NCI-H510A treated with DMSO at 0.1 percent for 48 hours (cell line): Measurements from ENCODE around the gene SNCAIP.

Source experiments
- DNase-seq: peaks from one replicate; lab custom pipeline; 2025; lab: John Stamatoyannopoulos, UW

The SNCAIP gene

DNA sequence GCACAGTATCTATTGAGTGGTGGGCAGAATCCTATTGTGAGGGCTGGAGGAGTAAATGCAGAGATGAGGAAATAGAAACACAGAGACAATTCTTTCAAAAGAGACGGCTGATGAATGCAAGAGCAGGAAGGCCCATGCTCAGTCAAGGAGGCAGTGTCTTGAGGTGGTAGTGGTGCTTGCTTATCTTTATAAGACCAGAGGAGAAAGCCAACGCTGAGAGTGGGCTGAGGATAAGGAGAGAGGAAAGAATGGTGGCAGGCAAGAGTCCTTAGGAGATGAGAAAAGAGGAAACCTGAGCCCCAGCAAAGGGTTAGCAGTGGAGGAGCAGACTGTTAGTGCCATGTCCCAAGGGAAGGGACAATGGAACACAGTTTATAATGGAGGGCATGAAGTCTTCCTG, 86.0 kb downstream of the SNCAIP start:
- DNase-seq: no peak

DNA sequence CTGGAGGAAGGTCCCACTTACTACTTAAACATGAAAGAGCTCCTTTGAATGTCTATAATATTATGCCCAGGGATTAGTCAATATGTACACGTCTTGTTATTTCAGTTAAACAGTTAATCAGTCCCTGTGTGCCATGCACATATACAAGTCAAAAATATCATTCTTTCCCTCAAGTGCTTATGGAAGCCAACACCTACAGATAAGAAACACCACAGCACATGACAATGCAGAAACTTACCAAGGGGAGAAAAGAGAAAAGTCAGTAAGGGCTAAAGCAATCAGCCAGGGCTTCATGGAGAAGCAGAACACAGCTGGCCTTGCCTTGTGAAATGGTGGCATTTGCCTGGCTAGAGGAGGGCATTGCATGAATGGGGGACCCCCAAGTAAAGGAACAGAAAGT, 88.3 kb downstream of the SNCAIP start:
- no peak for DNase-seq

DNA sequence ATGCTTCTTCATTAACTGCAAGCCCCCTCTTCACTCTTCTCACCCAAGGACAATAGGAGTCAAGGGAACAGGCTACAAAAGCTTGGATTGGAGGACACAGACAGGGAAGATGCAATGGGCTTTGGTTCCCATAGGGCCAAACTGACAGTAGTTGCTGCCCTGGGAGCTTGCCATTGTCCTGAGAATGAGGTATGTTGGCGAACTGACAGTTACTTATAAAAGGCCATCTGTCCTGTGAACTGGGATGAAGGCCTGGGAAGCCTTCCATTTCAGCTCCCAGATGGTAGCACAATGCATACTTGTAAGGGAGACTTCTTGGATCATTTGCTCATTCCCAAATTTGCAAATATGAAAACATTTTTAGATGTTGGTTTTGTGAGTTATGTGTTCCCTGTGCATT, 88.9 kb downstream of the SNCAIP start:
- no peak for DNase-seq

DNA sequence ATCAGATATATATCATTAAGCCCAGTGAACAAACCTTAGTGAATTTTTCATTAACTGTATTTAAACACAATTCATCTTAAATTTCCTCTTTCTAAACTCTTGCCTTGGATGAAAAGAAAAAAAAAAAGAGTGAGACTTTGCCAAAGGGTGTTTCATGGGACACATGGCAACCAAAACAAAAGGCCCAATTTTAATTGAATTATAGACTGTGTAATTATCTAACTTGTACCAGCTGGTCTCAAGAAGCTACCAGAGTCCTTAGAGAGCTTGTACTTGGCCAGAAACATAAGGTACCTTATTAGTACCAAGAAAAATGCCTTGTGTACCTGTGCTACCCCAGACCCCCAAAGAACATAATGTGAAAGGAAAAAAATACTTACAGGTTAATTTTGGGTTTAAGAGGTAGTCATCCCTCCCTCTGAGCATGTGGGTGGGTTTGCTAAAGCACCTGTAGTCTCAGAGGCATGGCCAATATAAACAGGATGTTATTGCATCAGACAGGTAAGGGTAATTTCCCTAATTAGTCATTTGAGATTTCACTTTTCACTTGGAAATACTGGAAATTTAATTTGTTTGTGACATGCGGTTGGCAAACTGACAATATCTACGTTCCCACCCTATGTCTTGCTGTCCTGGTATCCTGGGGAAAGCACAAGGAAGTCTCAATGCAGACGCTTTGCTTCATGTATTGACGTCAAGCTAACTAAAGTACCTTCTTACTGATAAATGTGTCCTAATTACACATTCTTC, 90.1 kb downstream of the SNCAIP start:
- no peak for DNase-seq

DNA sequence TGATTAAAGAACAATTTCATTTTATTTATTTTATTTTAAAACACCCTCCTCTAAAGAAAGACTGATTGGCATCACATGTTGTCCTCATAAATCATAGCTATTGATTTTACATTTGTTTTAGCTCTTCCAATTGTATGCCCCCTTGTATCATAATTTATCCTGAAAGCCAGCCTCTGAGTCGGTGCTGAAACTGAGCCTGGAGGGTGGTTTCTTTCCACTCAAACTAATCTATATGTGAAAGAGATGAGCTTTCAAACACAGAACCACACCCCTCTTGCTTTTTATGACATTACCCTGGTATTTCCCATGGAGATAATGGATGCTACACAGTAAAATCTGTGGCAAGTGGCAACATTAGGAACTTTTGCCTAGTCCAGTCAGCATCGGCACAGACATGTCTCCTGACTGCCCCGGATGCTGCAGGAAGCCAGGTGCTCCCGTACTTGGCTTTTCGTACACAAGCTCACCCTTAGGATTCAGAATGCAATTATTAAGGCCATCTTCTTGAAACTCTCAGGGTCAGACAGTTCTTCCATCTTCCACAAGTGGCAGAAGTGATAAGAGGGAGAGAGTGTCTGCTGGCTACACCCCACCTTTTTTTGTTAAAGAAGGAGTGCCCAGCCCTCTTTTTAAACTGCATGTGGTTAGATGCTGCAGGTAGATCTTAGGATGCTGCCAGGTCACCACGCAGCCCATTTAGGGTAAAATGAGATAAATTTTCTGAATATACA, 91.1 kb downstream of the SNCAIP start:
- no peak for DNase-seq

DNA sequence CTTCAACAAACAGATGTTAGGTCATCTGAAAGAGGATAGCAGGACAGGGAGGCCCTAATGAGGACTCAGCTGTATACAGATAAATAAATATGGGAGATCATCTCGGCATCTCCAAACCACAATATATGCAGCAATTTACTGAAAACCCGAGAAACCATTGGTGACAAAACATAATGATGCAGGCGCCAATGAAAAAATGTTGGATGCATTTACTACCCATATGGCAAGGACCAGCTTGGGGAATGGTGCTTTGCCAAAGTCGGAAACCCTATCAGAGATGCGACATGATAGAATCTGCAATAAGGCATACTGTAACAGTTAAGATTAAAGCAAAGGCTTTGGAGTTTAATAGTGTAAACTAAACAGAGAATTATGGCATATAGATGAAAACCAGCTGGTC, 92.0 kb downstream of the SNCAIP start:
- DNase-seq: no peak

DNA sequence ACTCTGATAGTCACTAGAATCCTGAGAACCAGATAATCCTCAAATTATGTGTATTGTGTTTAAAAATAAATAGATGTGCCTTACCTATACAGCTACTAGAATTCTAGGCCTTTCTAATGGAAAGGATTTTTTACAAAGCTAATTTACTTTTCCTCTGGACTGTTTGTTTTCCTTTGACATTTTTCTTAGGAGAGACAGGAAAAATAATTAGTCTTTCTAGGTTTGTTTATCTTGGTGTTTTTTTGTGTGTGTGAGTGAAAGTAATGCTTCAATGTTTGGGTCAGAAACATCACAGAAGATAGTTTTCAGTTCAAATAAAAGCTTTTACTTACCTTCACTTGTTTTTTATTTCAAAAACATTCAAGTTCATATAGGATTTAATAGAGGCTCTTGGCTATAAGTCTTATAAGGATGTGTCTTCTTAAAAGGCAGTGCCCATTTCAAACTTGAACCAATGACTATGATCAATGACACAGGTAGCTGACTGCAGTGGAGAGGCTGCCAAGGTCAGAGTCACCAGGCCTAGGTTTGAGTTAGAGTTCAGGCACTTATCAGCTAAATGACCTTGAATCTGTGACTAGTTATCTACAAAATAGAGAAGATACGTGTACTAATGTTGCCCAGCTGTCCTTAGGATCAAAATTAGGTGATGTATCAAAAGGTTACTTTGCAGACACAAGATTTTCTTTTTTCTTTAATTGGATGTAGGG, 92.8 kb downstream of the SNCAIP start:
- DNase-seq: no peak

DNA sequence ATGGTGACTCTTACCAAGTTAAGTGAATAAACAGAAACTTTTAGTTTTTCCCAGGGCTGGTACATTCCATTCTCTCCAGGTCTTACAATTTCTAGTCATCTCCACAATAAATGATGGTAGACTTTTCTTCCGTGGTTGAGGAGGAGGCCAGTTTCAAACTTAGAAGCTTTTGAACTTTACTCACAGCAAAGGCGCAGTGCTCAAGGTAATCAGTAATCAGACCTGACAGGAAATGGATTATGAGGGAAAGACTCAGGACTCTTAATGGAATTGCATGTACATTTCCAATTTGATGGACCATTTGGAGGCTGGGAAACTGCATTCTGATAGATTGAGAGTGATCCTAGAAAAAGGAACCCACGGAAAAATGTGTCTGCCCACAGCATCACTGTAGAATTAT, 93.7 kb downstream of the SNCAIP start:
- DNase-seq: no peak

DNA sequence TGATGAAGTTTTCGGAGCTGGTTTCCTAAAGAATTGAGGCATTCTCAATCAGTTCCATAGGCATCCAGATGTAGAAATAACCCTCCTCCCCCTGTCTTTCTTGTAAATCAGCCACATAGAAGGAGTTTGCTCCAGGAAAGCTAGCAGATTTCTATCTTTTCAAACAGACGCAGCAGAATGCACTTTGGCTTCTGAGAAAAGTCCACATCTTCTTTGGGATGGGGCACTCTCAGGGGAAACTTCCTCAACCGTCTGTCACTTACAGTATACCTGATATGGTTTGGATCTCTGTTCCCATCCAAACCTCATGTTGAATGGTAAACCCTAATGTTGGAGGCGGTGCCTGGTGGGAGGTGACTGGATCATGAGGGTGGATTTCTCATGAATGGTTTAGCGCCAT, 94.1 kb downstream of the SNCAIP start:
- no peak for DNase-seq

DNA sequence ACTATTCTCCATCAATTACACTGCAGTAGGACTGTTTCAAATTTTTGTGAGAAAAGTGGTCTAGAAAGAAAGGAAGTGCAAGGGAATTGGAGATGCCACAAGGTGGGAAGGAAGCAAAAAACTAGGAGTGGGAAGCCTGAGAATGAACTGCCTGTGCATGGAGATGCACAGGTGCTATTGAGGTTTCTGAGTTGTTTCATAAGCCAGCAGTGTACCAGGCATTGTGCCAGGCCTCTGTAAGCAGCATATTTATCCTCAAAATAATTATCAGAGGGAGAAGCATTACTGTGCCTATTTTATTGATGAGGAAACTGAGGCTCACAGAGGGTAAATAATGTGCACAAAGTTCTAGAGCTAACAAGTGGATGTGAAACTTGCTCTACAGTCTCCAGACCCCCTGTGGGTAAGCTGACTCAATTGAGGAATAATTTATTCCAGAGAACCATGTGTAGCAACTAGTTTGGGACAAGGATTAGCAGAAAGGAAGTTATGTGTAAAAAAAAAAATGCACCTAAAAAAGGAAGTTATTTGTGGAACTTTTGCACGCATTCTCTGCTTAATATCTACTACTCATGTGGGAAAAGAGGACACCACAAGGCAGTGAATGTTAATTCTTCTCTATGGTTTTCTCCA, 96.7 kb downstream of the SNCAIP start:
- no peak for DNase-seq

DNA sequence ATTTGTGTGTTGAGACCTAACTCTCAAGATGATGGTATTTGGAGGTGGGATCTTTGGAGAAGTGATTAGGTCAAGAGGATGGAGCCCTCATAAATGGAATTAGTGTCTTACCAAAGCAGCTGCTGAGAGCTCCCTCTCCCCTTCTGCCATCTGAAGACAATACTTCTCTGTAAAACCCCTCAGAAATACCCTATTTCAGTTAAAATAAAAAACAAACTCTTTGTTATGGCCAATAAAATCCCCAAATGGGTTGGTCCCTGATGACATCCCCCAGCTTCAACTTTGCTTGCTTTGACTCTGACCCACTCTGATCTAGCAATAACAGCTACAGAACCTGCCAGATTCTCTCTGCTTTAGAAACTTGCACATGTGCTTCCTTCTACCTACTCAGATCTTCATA, 100.9 kb downstream of the SNCAIP start:
- no peak for DNase-seq

DNA sequence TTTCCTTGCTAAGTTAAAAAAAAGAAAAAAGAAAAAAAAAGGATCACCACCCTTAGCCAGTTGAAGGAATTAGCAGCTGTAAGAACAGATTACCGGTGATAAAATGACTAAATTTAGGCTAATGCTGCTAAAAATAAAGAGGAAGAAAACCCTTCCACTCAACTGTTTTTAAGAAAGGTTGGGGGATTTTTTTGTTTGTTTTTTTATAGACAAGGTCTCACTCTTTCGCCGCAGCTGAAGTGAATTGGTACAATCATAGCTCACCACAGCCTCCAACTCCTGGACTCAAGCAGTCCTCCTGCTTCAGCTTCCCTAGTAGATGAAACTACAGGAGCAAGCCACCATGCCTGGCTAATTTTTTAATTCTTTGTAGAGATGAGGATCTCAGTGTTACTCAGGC, 101.7 kb downstream of the SNCAIP start:
- DNase-seq: no peak

DNA sequence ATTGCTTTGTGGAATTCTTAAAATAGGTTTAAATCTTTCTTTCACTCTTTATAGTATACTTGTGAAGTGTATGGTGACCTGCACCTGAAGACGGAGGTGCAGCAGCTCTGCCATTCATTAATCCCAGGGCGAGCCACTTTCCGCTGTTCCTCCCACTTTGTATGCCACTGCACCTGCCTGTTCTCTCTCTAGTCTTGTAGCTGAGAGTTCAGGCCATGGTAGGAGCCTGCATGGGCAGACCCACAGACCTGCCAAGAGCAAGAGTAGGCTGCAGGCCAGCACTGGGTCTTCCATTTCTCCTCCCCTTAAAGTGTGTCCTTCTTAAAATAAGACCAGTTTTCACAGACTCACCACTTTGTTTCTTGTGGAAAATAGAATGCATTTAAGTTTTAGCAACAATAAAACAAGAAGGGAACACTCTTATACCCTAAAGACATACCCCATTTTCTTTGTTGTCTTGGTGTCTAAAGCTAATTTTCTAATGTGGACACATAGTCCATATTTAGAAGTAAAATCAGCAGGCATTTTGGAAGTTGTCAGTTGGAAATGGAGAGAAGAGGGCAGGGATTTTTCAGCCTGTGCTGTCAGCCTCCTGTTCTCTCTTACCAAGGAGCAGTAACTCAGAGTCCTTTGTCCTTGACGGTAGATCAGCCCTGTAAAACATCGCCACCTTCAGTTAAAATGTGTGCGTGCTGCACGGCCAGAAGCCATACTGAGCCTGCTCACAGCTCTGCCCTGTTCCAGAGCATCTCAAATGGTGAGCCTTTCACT, 103.2 kb downstream of the SNCAIP start:
- peak; percentile 39 for DNase-seq

DNA sequence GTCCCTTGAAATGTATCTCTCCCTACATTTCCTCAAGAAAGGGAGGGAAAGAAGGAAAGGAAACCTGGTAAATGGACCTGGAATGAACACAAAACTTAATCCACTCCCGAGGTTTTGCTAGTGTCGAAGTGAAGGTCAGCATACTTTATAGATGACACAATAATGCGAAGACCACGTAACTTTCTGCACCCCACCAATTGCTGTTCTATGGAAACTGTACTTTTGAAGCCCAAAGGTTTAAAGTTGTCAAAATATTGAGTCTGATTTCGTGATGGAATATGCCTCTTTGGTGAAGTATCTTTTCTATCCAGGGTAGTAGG, 103.7 kb downstream of the SNCAIP start:
- no peak for DNase-seq

DNA sequence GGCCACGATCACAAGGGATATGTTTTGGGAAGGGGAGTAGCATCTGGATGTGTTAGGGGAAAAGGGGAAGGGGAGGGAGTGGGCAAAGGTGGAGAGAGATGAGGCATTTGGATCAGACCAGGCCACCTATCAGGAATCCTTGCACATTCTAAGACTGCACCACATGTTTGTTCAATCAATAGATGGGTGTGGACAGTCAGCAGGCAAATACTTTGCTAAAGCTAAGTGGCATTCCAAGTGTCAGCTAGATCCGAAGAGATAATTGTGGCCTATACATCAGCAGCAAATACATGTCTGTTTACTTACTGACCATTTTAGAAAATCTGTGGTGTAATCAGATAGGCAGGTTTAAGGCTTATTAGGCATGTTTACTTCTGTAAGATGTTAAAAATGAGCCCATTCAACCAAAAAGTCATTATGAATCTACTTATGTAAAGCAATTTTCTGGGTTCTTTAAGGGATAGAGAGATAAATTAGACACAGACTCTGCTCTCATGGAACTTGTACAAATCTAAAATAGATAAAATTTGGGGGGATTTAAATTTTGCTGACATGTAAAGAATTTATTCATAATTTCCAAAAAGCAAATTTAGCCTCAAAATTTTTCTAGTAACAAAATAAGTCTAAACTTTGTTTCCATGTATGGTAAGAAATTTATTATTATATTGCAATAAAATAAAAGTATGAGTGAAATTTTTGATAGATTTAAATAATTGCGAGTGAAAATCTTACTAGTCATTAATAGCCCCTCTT, 107.3 kb downstream of the SNCAIP start:
- DNase-seq: peak; percentile 20

DNA sequence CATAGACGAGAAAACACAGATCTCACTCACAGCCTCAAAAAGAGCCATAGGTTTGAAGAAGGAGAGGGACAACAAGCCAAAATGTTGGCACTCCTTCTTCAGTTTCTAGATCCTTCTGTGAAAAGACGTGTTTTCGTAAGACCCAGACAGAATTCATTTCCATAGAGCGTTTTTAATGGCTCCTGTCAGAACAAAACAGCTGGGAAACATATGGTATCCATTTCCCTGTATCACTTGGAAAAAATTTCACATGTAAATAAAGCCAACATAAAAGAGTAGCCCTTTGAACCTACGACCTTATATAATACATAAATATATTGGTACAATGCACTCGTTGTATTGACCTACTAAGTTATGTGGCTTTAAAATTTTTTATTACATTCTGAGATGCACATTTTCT, 108.1 kb downstream of the SNCAIP start:
- DNase-seq: no peak

DNA sequence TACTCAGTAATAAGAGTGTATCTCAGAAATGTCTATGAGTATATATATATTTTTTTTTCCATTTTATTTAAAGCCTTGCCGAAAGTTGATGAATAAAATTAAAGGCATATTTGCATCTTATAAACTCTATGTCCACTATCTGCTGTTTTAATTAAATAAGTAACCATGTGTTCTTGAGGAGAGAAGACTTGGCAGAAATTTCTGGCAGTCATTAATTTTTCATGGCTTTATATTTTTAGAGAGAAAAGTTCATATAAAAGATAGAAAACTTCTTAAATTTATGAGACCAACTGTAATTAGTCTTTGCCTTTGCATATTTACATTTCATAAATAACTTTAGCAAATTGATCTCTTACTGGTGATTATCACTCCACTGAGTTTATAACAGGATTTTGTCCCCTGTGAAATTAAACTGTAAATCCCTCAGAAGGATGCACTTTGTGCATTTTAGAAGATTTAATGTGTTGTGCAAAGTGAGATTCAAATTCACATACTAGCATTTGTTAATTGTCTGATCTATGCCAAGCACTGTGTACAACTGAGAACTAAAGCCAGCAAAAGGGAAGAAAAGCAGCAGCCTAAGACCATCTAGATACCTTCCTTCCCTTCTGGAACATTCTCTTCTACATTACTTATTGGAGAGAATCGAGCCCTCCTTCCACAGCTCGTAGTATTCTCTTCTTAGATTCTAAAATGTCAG, 108.7 kb downstream of the SNCAIP start:
- DNase-seq: no peak

DNA sequence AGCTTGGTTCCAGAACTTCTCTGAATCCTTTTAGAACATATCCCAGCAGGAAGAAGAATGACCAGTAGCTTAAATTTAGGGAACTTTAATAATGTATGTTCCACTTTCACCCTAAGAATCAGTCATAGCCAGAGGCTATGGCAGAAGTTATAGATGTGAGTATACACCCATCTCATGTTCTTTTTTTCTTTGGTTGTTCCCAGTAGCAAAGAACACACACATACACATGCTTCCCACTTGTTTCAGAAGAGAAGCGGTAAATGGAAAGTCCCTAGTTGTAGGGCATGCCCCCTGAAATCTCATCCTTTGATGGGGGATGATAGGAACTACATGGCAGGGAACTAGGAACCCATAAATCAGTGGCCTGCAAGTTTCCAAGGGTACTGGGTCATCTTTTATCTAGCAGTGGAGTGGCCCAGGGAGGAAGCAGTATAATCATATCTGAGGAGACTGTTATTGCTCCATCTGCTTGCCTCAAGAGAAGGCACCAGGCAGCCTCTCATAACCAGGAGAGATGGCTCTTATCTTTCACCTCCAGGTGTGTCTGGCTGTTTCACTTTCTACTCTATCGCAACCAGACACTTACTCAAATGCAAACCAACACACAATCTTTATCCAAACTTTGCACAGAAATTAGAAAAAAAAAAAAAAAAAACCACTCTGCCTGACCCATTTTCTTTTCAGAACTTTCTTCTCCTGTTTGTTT, 109.5 kb downstream of the SNCAIP start:
- DNase-seq: no peak

DNA sequence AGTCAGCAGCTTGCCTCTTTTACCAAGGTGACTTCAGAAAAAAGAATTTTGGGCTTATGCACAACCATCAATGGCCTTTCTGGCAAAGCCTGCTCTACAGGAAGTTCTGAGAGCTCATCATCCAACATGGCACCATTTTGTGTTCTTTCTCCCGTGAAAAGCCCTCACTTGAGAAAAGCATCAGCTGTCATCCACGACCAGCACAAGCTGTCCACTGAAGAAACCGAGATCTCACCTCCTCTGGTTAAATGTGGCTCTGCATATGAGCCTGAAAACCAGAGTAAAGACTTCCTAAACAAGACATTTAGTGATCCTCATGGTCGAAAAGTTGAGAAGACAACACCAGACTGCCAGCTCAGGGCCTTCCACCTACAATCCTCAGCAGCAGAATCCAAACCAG, 111.2 kb downstream of the SNCAIP start:
- no peak for DNase-seq

DNA sequence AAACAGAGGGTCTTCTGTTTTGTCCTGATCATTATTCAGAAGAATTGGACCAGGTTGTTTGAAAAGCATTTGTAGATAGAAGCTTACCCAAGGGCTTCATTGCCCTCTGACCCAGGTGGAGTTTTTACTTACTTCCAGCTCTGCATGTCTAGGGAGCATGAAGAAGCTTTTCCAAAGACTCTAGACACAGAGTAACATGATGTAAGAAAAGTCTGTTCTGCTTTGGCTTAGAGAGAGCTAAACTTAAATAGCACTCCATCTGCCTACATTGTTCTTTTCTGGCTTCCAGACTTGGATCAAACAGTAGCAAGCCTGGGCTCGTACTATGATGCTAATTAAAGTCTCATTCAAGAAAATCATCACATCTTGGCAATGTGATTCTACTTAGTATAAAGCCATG, 112.1 kb downstream of the SNCAIP start:
- no peak for DNase-seq
